ENCODE measurements around the gene MYO1E. TPM values are rescaled to one million over a fixed set of nuclear protein-coding genes. Genes with fewer than 3 reads are reported as not detected.
A peak's percentile ranks its signal among the peaks of the same experiment; 100 is the strongest.
"Not testable (repeated sequence)": the region's sequence is repeated elsewhere in the genome, so short reads cannot be mapped to it uniquely, and the experiment has no call there.

The MYO1E gene
- polyA plus RNA-seq, 2 donors: 39.6 to 43.3 TPM

DNA sequence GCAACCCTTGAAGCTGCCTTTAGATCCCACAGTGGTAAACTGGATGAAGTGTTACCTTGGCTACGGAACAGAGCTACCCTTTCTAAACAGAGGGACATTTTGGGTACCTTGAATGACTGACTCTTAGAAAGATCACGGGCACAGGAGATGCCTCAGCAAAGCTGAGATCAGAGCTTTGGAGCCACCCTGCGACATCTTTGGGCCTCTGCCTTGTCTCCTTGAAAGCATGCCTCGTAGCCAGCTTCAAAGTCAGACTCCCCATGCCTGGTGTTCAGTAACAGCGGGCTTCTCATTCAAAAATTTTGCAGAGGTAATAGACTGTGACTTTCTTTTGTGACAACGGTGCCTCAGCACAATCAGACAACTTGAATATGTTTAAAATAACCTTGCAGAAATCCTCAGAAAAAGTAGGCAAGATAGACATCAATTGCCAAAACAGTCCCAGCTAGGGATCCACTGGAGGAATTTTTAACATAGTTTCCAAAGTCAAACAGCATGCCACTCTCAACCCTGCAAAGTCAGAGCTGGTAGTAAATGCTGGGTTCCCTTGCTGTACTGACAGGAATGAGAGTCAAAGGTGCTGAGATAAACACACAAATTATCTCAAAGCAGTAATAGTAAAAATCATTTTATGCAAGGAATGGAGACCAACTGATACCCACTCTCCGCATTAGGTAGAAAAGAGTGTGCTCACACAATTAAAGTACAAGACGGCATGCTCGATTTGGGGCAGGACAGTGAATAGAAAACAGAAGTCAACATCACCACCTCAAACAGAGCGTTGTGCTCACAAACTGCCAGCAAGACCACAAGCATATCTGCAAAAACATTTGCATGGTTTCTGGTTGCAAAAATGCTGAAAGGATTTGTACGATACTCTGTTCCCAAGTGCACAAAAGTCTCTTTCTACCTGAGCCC, 82.1 kb downstream of the MYO1E start:
- Histone ChIP-seq H3K4me1 (ENCODE audit: control insufficient read depth in 2 of 2, insufficient read depth in 2 of 2, low read length in 1 of 2) (peaks cover 3 to 9% of the 10 kb centered on the region in 2 donors), H3K36me3 (ENCODE audit: control insufficient read depth in 2 of 2, insufficient read depth in 2 of 2, low read length in 1 of 2) (no peaks in the 10 kb centered on the region), H3K27me3 (ENCODE audit: control insufficient read depth in 1 of 2, insufficient read depth in 2 of 2, low read length in 2 of 2) (no peaks in the 10 kb centered on the region), H3K27ac (ENCODE audit: low read depth in 2 of 2, low read length in 1 of 2) (peak overlapping the region in 1 of 2 donors; percentile 8), H3K4me3 (ENCODE audit: low read depth in 1 of 2, low read length in 2 of 2) (no peak overlapping the region), H3K9me3 (ENCODE audit: control insufficient read depth in 2 of 2, insufficient read depth in 1 of 2, low read depth in 1 of 2, low read length in 1 of 2) (no peaks in the 10 kb centered on the region)
- 82 to 84% methylated on average over 11 of the region's 11 CpGs for WGBS, 2 donors

DNA sequence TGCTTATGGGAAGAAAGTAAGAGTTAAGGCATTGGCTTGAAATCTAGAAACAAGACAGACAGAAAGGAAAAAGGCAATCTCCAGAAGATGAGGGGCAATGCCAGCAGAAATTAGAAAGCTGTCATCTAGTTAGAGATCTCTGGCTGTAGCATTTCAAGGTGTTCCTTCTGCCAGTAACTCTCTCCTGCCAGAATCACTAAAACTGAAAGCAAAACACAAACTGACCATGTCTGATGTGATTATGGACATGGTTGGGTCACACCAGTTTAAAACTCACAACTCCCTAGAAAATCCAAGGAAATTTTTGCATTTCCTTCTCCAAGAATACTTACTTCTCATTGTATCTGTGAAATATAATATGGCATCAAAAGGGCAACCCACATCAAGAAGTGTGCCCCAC, 83.1 kb downstream of the MYO1E start:
- H3K27ac ChIP-seq (ENCODE audit: low read depth in 2 of 2, low read length in 1 of 2): no peak overlapping the region
- H3K4me1 ChIP-seq (ENCODE audit: control insufficient read depth in 2 of 2, insufficient read depth in 2 of 2, low read length in 1 of 2): peaks cover 0 to 3% of the 10 kb centered on the region in 2 donors
- H3K36me3 ChIP-seq (ENCODE audit: control insufficient read depth in 2 of 2, insufficient read depth in 2 of 2, low read length in 1 of 2): no peaks in the 10 kb centered on the region
- no peaks in the 10 kb centered on the region for H3K27me3 ChIP-seq (ENCODE audit: control insufficient read depth in 1 of 2, insufficient read depth in 2 of 2, low read length in 2 of 2)
- H3K9me3 ChIP-seq (ENCODE audit: control insufficient read depth in 2 of 2, insufficient read depth in 1 of 2, low read depth in 1 of 2, low read length in 1 of 2): no peaks in the 10 kb centered on the region
- H3K4me3 ChIP-seq (ENCODE audit: low read depth in 1 of 2, low read length in 2 of 2): no peak overlapping the region

DNA sequence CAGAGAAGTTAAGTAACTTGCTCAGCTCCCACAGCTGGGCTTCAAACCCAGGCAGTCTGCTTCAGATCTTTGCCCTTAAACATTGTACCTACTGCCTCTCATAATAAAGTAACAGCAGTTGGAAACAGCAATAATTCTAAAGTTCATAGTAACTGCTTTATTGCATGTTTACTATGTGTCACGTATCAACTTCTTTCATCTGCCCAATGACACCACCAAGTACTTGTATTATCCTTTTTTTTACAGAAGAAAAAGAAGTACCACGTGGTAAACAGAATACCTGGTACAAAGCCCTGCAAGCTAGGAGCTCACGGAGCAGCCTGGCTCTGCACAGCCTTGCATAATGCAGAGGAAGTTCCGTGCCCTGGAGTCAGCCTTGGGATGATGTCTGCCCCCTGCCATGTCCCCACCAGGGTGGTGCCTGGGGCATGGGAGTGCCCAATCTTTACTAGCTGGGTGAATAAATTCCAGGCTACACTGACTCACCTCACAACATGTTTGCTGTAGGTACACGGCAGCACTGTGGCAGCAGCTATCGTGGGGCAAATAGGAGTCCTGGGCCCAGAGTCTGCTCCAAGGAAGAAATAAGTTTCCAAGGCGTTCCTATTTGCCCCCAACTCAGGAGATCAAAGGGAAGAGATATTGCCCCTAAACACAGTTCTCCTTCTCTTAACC, 88.8 kb downstream of the MYO1E start:
- Histone ChIP-seq H3K27ac (ENCODE audit: low read depth in 2 of 2, low read length in 1 of 2) (peak overlapping the region in 1 of 2 donors; percentile 42), H3K27me3 (ENCODE audit: control insufficient read depth in 1 of 2, insufficient read depth in 2 of 2, low read length in 2 of 2) (no peaks in the 10 kb centered on the region), H3K9me3 (ENCODE audit: control insufficient read depth in 2 of 2, insufficient read depth in 1 of 2, low read depth in 1 of 2, low read length in 1 of 2) (no peaks in the 10 kb centered on the region), H3K4me3 (ENCODE audit: low read depth in 1 of 2, low read length in 2 of 2) (no peak overlapping the region), H3K4me1 (ENCODE audit: control insufficient read depth in 2 of 2, insufficient read depth in 2 of 2, low read length in 1 of 2) (no peaks in the 10 kb centered on the region), H3K36me3 (ENCODE audit: control insufficient read depth in 2 of 2, insufficient read depth in 2 of 2, low read length in 1 of 2) (no peaks in the 10 kb centered on the region)
- 52 to 56% methylated on average over 7 of the region's 7 CpGs for WGBS, 2 donors

DNA sequence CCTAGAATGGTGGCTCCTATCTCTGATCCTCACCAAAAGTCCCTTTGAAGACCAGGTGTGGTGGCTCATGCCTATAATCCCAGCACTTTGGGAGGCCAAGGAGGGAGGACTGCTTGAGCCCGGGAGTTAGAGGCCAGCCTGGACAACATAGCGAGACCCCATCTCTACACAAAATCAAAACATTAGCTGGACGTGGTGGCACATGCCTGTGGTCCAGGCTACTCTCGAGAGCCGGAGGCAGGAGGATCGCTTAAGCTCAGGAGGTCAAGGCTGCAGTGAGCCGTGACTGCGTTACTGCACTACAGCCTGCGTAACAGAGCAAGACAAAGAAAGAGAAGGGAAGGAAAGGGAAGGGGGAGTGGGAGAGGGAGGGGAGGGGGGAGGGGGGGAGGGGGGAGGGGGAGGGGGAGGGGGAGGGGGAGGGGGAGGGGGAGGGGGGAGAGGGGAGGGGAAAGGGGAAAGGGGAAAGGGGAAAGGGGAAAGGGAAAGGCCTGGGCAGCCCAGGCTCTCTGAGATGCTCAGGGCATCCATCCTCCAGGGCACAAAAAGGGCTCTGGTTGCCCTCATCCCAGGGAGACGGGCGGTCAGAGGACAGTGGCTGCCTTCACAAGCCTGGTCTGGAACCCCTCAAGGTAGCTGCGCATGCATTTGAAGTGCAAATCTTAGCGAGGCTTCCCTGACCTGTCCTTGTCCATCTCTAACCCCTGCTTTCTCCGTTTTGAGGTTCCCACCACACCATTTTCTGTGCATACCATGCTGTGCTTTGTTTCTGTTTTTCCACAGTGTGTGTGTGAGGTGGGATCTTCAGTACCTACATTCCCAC, 89.9 kb downstream of the MYO1E start:
- H3K27me3 ChIP-seq (ENCODE audit: control insufficient read depth in 1 of 2, insufficient read depth in 2 of 2, low read length in 2 of 2): no peaks in the 10 kb centered on the region
- WGBS, 2 donors: 92 to 93% methylated on average over 11 to 14 of the region's 14 CpGs
- no peak overlapping the region for H3K4me3 ChIP-seq (ENCODE audit: low read depth in 1 of 2, low read length in 2 of 2)
- no peaks in the 10 kb centered on the region for H3K9me3 ChIP-seq (ENCODE audit: control insufficient read depth in 2 of 2, insufficient read depth in 1 of 2, low read depth in 1 of 2, low read length in 1 of 2)
- H3K4me1 ChIP-seq (ENCODE audit: control insufficient read depth in 2 of 2, insufficient read depth in 2 of 2, low read length in 1 of 2): no peaks in the 10 kb centered on the region
- H3K27ac ChIP-seq (ENCODE audit: low read depth in 2 of 2, low read length in 1 of 2): no peak overlapping the region
- H3K36me3 ChIP-seq (ENCODE audit: control insufficient read depth in 2 of 2, insufficient read depth in 2 of 2, low read length in 1 of 2): no peaks in the 10 kb centered on the region

DNA sequence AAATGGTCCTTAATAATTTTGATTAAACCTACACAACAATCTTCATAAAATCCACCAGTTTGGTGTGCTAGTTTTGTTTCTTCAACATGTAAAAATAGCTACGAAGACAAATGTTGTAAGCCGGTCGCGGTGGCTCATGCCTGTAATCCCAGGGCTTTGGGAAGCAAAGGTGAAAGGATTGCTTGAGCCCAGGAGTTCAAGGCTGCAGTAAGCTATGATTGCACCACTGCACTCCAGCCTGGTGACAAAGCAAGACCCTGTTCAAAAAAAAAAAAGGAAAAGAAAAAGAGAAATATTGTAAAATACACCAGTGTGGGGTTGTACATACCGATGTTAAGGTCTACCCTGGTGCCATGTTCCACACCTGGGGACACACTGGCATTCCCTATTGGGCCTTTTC, 91.0 kb downstream of the MYO1E start:
- no peaks in the 10 kb centered on the region for H3K27me3 ChIP-seq (ENCODE audit: control insufficient read depth in 1 of 2, insufficient read depth in 2 of 2, low read length in 2 of 2)
- no peak overlapping the region for H3K27ac ChIP-seq (ENCODE audit: low read depth in 2 of 2, low read length in 1 of 2)
- no peaks in the 10 kb centered on the region for H3K9me3 ChIP-seq (ENCODE audit: control insufficient read depth in 2 of 2, insufficient read depth in 1 of 2, low read depth in 1 of 2, low read length in 1 of 2)
- no peaks in the 10 kb centered on the region for H3K36me3 ChIP-seq (ENCODE audit: control insufficient read depth in 2 of 2, insufficient read depth in 2 of 2, low read length in 1 of 2)
- WGBS, 2 donors: 88 to 92% methylated on average over 5 of the region's 5 CpGs
- no peak overlapping the region for H3K4me3 ChIP-seq (ENCODE audit: low read depth in 1 of 2, low read length in 2 of 2)
- no peaks in the 10 kb centered on the region for H3K4me1 ChIP-seq (ENCODE audit: control insufficient read depth in 2 of 2, insufficient read depth in 2 of 2, low read length in 1 of 2)

DNA sequence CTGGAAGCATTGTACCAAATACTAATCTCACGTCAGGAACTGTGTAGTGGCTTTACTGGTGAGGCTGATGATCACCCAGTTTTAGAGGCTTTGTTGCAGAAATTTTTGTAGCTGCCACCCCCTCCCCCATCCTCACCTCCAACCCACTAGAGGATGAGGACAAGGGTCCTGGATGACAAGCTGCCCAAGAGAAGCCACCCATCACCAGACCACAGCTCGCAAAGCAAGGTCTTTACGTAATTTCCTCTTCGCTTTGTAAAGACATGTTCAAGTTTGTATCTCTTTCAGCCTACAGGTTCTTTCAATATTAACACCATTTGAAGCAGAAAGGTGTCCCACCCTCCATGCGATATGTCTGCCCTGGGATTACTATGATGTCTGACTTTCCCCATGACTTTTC, 91.8 kb downstream of the MYO1E start:
- no peaks in the 10 kb centered on the region for H3K4me1 ChIP-seq (ENCODE audit: control insufficient read depth in 2 of 2, insufficient read depth in 2 of 2, low read length in 1 of 2)
- H3K9me3 ChIP-seq (ENCODE audit: control insufficient read depth in 2 of 2, insufficient read depth in 1 of 2, low read depth in 1 of 2, low read length in 1 of 2): no peaks in the 10 kb centered on the region
- no peak overlapping the region for H3K4me3 ChIP-seq (ENCODE audit: low read depth in 1 of 2, low read length in 2 of 2)
- H3K36me3 ChIP-seq (ENCODE audit: control insufficient read depth in 2 of 2, insufficient read depth in 2 of 2, low read length in 1 of 2): no peaks in the 10 kb centered on the region
- H3K27me3 ChIP-seq (ENCODE audit: control insufficient read depth in 1 of 2, insufficient read depth in 2 of 2, low read length in 2 of 2): no peaks in the 10 kb centered on the region
- 91 to 94% methylated on average over 5 of the region's 5 CpGs for WGBS, 2 donors
- H3K27ac ChIP-seq (ENCODE audit: low read depth in 2 of 2, low read length in 1 of 2): no peak overlapping the region

DNA sequence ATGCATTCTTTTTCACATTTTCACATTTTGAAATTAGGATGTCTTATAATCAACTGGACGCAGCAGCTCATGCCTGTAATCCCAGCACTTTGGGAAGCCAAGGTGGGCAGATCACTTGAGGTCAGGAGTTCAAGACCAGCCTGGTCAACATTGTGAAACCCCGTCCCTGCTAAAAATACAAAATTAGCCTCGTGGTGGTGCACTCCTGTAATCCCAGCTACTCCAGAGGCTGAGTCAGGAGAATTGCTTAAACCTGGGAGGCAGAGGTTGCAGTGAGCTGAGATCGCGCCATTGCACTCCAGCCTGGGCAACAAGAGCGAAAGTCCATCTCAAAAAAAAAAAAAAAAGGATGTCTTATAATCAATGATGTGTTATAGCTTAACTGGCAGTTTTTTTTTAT, 92.4 kb downstream of the MYO1E start:
- not testable (repeated sequence) for H3K4me1 ChIP-seq (ENCODE audit: control insufficient read depth in 2 of 2, insufficient read depth in 2 of 2, low read length in 1 of 2)

DNA sequence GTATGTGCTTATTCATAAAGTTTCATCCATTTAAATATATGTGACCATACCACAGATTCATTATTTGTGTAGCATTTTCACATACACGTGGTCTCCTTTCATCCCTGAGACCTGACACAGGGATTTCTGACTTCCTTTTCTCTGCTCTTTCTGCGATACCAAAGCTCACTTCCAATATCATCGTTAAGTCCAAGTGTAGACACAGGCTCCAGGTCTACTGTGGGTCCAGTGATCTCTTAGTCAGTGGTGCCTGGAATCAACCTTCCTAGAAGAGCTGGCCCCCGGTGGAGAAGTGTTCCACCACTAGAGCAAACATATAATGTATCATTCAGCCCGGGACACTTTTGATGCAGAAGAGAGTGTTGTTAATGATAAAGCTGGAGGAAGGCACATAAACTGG, 93.6 kb downstream of the MYO1E start:
- 93% methylated on average over 5 of the region's 5 CpGs for WGBS, 2 donors
- Histone ChIP-seq H3K4me1 (ENCODE audit: control insufficient read depth in 2 of 2, insufficient read depth in 2 of 2, low read length in 1 of 2) (no peaks in the 10 kb centered on the region), H3K27ac (ENCODE audit: low read depth in 2 of 2, low read length in 1 of 2) (no peak overlapping the region), H3K36me3 (ENCODE audit: control insufficient read depth in 2 of 2, insufficient read depth in 2 of 2, low read length in 1 of 2) (no peaks in the 10 kb centered on the region), H3K27me3 (ENCODE audit: control insufficient read depth in 1 of 2, insufficient read depth in 2 of 2, low read length in 2 of 2) (no peaks in the 10 kb centered on the region), H3K9me3 (ENCODE audit: control insufficient read depth in 2 of 2, insufficient read depth in 1 of 2, low read depth in 1 of 2, low read length in 1 of 2) (no peaks in the 10 kb centered on the region), H3K4me3 (ENCODE audit: low read depth in 1 of 2, low read length in 2 of 2) (no peak overlapping the region)

More for the DNA sequence above, 92.4 kb downstream of the MYO1E start:
- not testable (repeated sequence) for H3K36me3 ChIP-seq (ENCODE audit: control insufficient read depth in 2 of 2, insufficient read depth in 2 of 2, low read length in 1 of 2); H3K27me3 ChIP-seq (ENCODE audit: control insufficient read depth in 1 of 2, insufficient read depth in 2 of 2, low read length in 2 of 2); H3K9me3 ChIP-seq (ENCODE audit: control insufficient read depth in 2 of 2, insufficient read depth in 1 of 2, low read depth in 1 of 2, low read length in 1 of 2); H3K4me3 ChIP-seq (ENCODE audit: low read depth in 1 of 2, low read length in 2 of 2); H3K27ac ChIP-seq (ENCODE audit: low read depth in 2 of 2, low read length in 1 of 2)
- 77 to 81% methylated on average over 6 of the region's 6 CpGs for WGBS, 2 donors

DNA sequence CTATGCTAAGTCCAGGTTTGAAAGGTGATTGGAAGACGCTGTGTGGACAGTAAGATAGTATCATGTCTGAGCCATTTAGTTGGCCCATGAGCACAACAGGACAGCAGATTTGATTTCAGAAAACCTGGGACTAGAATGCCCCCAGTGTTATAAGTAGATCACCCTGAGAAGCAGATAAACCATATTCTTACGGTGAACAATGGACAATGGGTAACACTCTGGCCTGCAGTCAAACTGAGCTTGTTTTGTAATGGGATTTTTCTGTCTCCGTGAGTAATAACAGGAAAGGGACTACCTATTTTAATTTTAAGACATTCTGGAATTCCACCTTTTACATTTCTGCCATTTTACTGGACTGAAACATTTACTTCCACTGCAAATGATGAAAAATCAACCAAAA, 94.6 kb downstream of the MYO1E start:
- no peaks in the 10 kb centered on the region for H3K9me3 ChIP-seq (ENCODE audit: control insufficient read depth in 2 of 2, insufficient read depth in 1 of 2, low read depth in 1 of 2, low read length in 1 of 2)
- H3K4me1 ChIP-seq (ENCODE audit: control insufficient read depth in 2 of 2, insufficient read depth in 2 of 2, low read length in 1 of 2): no peaks in the 10 kb centered on the region
- H3K27me3 ChIP-seq (ENCODE audit: control insufficient read depth in 1 of 2, insufficient read depth in 2 of 2, low read length in 2 of 2): no peaks in the 10 kb centered on the region
- WGBS, 2 donors: 64 to 75% methylated on average over 3 of the region's 3 CpGs
- no peak overlapping the region for H3K4me3 ChIP-seq (ENCODE audit: low read depth in 1 of 2, low read length in 2 of 2)
- H3K27ac ChIP-seq (ENCODE audit: low read depth in 2 of 2, low read length in 1 of 2): no peak overlapping the region
- H3K36me3 ChIP-seq (ENCODE audit: control insufficient read depth in 2 of 2, insufficient read depth in 2 of 2, low read length in 1 of 2): no peaks in the 10 kb centered on the region
